Cardiac septum (tissue), 1 donor: ENCODE results near the gene DEXI. TPM values are rescaled to one million over a fixed set of nuclear protein-coding genes. Genes with fewer than 3 reads are reported as not detected.

Source experiments
- DNase-seq: peaks from one replicate; pipeline ENCODE4 v3.0.0-alpha.2; 2020; ENCODE audit warnings: low spot score
- intact Hi-C: fragments of 100-400 bp; cut with DNase I; formaldehyde crosslinking; loops from one replicate; pipeline ENCODE4 v1.14.0; 2022
- long read RNA-seq: library from polyadenylated mRNA; unstranded; transcript quantifications from one replicate; pipeline ENCODE4 v2.0.0, GENCODE V29; 2021
- total RNA-seq: library from RNA; stranded (reverse); fragmentation: NEBNext Ultra II Directional; extraction: Animal tissue kit (Norgen Biotek cat#: 25700); gene quantifications from one replicate; pipeline ENCODE4 v1.2.1, GENCODE V29; 2021
- donor health status: DM: no; HTN: no; CAD: no.

DEXI gene
- total RNA-seq: 68.1 TPM
- long read RNA-seq, full-length matches to known transcripts: 133 of 136 reads
- long read RNA-seq, partial matches to known transcripts: 1 of 136 reads
- long read RNA-seq, other reads (novel, unspliced or antisense): 2 of 136 reads

- peak; percentile 98 for DNase-seq
- intact Hi-C loops: no loop called here
Observed at GRCh38 chr16:10942352-10943063, at the start of gene DEXI. Gene DEXI, minus strand, starts transcription at chr16:10942468. Its CDS starts 463 bp downstream, at chr16:10942005.

GRCh38 chr16:10990378-10990777 is 48.1 kb upstream of the DEXI start:
- intact Hi-C loops: no loop called here

DNA sequence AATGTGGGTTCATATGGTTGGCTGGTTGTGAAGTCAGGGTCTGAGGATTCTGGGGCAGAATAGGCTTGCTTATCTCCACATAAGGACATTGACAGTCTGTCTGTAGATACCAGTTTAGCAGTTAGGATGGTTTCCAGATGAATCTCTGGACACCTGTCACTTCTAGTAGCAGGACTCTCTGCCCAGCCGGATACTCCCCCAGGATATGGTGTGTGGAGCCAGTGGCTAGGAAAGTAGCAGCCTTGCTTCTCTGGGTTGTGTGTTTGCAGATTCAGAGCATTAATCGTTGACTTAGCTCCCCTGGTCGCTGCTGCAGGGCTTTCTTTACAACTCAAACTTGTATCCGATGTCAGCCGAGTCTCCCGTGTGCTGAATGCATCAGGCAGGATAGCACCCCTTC is 47.3 kb upstream of the DEXI start:
- no peak for DNase-seq
- intact Hi-C loops: no loop called here

More at GRCh38 chr16:10990378-10990777, 48.1 kb upstream of the DEXI start:
- no peak for DNase-seq

DNA sequence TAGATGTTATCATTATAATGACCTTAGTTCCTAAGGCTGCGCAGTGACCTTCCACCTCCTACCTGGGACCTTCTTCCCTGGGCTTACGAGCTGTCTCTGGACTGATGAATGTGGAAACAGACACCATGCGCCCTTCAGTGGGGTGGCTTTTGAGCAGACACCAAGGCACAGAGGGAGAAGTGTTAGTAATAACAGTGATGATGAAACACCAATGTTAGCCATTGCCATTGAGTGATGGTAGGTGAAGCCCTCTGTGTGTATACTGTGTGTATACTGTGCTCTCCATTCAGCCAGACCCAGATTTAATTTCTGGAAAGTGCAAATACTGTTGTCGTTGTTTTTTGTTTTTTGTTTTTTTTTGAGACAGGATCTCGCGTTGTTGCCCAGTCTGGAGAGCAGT is 46.6 kb upstream of the DEXI start:
- intact Hi-C loops: no loop called here
- DNase-seq: no peak

DNA sequence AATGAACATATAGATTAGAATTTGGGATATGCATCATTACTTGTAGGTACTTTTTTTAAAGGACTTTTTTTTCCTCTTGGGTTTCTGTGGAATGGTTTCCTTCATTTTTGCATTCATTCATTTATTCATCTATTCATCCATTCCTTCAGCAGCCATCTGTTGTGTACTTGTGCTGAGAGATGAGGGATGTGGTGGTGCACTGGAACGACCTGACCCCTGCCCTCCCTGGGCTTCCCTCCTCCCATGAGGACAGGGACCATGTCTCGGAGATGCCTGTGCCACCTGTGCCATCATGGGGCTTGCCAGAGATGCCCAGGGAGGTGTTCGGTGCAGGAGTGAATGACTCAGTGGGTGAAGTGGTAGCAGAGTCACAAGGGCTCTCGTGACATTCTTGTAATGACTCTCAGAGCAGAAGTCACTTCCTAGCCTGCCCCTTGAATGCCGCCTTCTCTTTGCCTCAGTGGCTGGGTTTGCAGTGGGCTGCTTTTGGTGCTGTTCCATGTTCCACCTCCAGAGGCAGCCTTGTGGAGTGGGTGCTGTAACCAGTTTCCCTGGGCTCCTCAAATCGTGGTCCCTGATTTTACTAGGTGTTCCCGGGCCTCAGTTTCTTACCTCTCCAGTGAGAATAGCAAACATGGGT is 46.0 kb upstream of the DEXI start:
- intact Hi-C loops: no loop called here
- no peak for DNase-seq

DNA sequence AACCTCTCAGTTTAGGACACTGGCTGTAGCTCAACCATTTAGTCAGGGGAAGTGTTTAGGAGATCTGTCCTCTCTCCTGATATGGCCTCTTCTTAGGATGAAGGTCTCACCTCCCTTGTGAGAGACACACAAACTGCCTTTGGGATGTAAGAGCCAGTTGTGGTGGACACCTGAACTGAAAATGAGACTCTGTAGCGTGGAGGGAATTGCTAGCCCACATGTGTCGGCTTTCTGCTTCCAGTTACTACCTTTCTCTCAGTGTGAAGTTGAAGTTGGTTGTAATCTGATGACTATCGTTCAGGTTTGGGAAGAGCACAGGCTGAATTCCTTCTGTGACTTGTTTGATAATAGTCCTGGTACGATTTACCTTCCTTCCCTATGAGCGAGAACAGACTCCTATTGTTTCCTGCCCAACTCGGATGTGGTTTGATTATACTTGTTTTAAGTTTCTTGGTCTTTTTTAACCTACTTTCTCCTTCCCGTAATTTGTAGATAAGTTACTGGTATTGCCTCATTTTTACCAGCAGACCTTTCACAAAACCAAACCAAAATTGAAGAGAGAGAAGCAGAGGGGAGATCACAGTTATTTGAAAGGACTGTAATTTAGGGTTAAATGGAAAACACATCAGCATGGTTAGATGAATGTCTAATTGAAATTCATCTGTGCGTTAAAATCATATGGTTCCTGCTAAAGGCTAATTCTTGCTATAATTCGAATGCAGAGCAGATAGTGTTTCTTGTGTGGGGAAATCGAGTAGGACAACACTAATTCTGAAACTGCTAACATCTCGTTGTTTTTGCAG is 45.3 kb upstream of the DEXI start:
- no peak for DNase-seq
- intact Hi-C loops: no loop called here

DNA sequence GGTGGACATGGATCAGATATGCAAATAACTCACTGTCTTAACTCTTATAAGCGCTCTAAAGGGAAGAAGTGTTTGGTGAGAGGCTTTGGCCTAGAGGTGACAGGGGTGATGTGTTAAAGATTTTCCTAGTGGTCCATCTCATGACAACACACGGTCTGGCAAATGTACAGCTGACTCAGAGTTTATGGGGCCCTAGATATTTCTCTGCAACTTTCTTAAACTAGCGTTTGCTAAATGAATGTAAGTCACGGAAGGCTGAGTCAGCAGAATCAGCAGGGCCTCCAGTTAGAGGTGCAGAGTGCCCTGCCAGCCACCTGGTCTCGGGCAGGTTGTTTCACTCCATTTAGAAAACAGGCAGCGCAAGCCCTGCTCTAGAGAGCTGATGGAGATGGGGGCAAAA is 42.2 kb upstream of the DEXI start:
- intact Hi-C loops: no loop called here

GRCh38 chr16:10983159-10983558 is 40.9 kb upstream of the DEXI start:
- intact Hi-C loops: no loop called here
- no peak for DNase-seq

More for the DNA sequence above, 42.2 kb upstream of the DEXI start:
- no peak for DNase-seq

DNA sequence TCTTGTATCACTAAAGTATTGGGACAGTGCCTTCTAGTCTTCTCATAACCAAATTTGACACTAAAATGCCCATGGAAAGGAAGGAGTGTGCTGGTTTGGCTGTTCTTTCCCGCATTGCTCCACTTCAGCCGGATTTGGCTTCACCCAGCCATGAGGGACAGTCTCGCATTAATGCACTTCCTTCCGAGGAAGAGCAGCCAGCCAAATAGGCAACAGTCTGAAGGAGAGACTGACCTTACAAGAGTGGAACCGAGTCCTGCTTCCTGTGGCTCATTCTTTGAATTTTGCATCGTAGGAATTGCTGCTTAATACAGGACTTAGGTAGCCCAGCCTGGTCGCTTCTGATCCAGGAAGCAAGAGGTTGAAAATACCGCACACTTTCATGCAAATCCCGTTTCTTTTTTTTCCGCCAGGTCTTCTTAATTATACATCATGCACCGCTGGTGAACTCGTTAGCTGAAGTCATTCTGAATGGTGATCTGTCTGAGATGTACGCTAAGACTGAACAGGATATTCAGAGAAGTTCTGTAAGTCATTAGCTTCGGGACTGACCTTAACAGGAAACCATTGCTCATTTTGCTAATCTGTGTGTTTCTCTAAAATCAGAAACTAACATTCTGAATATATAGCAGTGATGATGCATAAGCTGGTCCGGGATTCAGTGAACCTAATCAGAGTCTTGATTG is 40.3 kb upstream of the DEXI start:
- intact Hi-C loops: no loop called here
- no peak for DNase-seq

GRCh38 chr16:10981697-10982216 is 39.5 kb upstream of the DEXI start:
- DNase-seq: no peak
- intact Hi-C loops: no loop called here

DNA sequence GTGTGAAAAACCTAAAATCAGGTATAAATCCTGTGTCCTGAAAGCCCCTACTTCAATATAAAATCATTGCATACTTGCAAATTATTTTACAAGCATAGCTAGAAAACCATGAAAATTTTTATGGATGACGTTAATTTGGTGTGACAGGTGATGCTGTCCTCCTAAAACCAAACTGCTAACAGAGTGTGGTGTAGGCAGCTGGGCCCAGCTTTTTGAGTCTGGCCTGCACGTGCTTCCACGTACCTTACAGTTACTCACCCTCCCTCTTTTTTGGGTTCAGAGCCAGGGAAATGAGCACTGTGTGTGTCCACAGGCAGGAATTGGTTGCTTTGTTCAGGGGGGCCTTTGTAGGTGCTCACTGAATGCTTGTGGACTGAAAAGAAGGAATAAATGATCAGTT is 38.5 kb upstream of the DEXI start:
- intact Hi-C loops: no loop called here
- DNase-seq: no peak

GRCh38 chr16:10979717-10980601 is 37.7 kb upstream of the DEXI start:
- intact Hi-C loops: no loop called here
- no peak for DNase-seq

DNA sequence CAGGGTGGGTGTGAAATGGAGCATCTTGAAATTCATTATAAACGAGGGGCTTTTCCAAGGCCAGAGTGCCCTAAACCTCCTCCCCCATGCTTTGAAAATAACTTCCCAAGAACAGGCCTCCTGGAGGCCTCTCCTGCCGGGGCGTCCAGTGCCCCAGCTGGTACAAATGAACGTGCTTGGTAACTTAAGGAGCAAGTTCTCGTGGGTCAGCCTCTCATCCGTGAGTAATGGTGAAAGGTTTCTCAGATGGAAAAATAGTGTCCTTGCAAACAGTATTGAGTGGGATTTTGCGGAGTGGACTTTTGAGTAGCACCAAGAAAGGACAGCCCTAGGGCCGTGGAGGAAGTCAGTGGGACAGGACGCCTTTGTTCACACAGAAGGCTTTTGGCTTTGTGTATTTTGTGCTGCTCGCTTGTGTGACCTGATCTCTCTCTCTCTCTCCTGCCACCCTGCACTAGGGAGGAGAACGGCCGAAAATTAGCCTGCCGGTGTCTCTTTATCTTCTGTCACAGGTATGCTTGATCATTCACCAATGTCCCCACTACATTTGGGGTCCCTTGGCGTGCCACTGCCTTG is 36.7 kb upstream of the DEXI start:
- intact Hi-C loops: no loop called here

GRCh38 chr16:10978124-10978523 is 35.9 kb upstream of the DEXI start:
- intact Hi-C loops: no loop called here

More for the DNA sequence above, 36.7 kb upstream of the DEXI start:
- DNase-seq: peak; percentile 35

GRCh38 chr16:10976634-10977033 is 34.4 kb upstream of the DEXI start:
- no peak for DNase-seq
- intact Hi-C loops: no loop called here

More at GRCh38 chr16:10978124-10978523, 35.9 kb upstream of the DEXI start:
- DNase-seq: no peak

- intact Hi-C loops: no loop called here
- no peak for DNase-seq
Observed at GRCh38 chr16:10972819-10973464, 30.7 kb upstream of the DEXI start.

DNA sequence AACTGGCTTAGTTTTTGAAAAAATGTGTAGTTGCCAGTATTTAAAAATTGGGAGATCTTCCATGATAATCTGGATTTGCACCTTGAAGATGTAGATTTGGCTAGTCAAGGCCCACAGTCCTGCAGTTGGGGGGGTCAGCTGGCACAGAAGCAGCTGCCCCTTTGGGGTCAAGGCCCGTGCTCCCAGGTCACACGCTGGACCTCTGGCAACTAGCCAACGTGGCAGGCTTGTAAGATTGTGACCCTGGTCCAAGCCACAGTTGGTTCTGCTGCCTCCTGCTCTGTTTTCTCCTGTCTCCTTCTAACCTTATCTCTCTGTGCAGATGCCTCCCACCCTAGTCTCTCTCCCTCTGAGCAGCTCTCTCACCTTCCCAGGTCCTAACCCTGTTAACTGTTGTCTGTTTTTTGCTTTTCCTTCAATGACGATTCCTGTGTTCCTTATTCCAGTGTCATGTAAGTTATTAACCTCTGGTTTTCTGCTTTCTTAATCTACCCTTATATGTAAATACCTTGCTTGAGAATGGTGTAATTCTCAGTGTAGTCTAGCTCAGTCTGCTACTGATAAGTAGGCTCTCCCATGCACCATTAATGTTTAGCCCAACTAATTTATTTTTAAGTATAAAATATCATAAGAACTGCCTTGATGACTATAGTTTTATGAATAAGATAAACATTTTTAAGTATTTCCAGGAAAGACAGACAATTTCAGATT is 30.0 kb upstream of the DEXI start:
- intact Hi-C loops: no loop called here
- no peak for DNase-seq
